NCI-H774 (cell line): Measurements from ENCODE around the gene STIL.
"Not testable (repeated sequence)": the region's sequence is repeated elsewhere in the genome, so short reads cannot be mapped to it uniquely, and the experiment has no call there.

Experiments used
- DNase-seq: peaks from one replicate; lab custom pipeline; 2025; lab: John Stamatoyannopoulos, UW

Gene STIL

DNA sequence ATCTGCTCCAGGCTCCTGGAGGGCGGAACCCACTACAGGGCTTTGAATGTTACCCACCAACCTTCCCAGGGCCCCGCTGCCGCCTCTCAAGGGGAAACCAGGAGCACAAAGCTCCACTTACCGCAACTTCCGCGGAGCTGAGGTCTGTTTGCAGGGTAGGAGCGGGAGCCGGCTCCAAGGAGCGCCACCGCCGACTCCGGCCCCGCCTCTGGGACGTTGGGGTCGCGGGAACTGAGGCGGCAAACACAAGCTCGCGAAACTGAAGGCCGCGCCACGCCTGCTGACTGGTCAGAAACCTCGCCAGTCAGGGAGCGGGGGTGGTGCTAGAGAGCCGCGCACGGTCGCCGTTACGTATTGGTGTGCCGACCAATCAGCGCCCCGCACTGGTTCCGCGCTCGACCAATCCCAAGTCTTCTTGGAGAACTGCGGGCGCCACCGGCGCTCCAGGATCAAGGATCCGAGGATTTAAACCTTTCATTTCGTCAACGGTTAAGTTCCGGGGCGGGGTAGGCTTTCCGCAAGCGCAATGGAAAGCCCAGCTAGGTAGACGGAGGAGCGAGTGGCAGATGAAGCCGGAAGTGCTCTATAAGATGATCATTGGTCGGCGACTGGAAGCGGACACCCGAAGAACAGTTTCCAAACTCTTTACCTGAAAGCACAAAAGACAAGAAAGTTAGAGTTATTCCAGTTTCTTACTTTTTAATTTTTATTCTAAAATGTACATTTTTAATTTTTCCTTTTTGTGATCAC, at the start of gene STIL:
Gene STIL (minus strand): TSS at position 233 of the 750 bp plus-strand sequence. CDS start 3,828 bp downstream, outside the sequence.
- DNase-seq, result peak; percentile 100

DNA sequence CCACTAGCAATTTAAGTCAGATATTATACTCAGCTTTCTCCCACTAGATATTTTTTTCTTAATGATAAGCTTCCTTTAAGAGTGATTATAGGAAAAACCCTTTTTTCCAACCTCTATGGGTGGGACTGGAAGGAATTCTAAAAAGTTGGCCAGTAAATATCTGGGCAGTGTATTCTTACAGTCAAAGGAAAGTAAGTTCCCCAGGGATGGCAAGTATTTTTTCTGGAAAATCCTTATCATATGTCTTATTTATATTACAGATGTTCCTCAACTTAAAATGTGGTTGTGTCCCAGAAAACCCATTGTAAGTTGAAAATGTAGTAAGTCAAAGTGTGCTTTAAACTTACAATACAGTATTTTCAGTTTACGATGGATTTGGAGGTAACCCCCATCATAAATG, 48.9 kb upstream of the STIL start:
- DNase-seq, result no peak

- no peak for DNase-seq
Observed at GRCh38 chr1:47361380-47361779, 47.4 kb upstream of the STIL start.

DNA sequence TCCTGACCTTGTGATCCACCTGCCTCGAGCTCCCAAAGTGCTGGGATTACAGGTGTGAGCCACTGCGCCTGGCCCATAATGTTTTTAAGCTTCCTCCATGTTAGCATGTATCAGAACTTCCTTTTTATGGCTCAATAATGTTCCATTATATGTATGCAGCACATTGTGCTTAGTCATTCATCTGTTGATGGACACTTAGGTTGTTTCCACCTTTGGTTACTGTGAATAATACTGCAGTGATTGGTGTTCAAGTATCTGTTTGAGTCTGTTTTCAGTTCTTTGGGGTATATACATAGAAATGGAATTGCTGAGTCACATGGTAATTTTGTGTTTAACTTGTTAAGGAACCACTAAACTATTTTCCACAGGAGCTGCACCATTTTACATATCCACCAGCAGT, 37.4 kb upstream of the STIL start:
- DNase-seq, result no peak

DNA sequence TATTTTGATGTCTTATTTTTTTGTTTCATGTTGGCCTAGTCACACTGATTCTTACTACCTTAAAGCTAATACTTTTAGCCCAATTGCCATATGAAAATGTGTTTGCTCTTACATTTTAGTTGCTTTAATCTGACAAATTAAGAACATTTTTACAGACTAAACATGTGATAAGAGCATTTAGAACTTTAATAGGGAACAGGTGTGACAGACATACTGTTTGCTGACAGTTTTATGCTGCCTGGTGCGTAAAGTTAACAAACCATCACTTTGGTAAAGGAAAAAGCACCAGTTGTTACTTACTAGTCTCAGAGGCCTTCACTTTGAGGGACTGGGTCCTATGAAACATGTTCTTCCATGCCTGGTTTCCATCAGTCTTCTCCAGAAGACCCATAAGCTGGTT, 34.3 kb upstream of the STIL start:
- no peak for DNase-seq

DNA sequence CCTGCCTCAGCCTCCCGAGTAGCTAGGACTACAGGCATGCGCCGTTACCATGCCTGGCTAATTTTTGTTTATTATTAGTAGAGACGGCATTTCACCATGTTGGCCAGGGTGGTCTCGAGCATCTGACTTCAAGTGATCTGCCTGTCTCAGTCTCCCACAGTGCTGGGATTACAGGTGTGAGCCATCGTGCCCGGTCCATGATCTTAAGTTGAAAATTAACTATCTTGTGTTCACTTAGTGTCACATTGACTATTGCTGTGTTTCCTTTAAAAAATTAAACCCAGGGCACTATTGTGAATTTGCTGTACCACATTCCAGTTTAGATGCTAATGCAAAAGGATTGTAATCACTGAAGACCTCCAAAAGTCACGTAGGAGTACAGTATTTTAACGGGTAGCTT, 33.8 kb upstream of the STIL start:
- no peak for DNase-seq

DNA sequence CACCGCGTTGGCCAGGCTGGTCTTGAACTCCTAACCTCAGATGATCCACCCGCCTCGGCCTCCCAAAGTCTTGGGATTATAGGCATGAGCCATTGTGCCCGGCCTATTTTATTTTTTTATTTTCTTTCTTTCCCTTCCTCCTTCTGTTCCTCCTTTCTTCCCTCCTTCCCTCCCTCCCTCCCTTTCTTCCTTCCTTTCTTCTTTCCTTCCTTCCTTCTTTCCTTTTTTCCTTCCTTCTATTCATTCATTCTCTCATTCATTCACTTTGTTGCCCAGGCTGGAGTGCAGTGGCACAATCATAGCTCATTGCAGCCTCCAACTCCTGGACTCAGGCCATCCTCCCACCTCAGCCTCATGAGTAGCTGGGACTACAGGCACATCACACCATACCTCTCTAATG, 33.0 kb upstream of the STIL start:
- DNase-seq, result not testable (repeated sequence)

GRCh38 chr1:47340227-47340626, 26.3 kb upstream of the STIL start:
- no peak for DNase-seq

GRCh38 chr1:47338249-47339077, 24.5 kb upstream of the STIL start:
- no peak for DNase-seq

- no peak for DNase-seq
Observed at GRCh38 chr1:47337350-47337749, 23.4 kb upstream of the STIL start.

DNA sequence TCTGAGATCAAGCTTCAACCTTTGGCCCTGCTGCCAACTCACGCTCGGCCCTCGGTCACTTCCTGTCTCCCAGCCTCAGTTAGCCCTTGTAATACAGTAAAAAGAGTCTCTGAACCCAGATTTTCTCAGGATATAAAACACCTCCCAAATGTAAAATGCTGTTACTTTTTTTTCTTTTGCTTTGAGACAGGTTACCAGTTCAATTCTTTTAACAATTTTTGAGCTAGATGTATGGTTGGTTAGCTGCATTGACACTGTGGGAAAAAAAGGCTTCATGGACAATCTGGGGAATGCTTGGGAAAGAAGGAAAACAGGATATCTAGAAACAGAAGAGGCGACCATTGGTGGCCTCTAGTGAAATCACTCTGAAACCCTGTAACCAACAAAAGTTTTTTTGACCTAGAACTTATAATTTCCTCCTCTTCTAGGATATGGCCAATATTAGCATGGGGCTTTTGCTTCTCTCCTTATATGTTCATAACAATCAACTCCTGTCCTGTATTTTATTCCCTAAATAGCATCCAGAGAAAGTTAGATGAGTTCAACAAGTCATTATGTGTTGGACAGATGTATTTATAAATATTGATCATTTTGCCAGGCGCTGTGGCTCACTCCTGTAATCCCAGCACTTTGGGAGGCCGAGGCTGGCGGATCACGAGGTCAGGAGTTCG, 21.0 kb upstream of the STIL start:
- no peak for DNase-seq

DNA sequence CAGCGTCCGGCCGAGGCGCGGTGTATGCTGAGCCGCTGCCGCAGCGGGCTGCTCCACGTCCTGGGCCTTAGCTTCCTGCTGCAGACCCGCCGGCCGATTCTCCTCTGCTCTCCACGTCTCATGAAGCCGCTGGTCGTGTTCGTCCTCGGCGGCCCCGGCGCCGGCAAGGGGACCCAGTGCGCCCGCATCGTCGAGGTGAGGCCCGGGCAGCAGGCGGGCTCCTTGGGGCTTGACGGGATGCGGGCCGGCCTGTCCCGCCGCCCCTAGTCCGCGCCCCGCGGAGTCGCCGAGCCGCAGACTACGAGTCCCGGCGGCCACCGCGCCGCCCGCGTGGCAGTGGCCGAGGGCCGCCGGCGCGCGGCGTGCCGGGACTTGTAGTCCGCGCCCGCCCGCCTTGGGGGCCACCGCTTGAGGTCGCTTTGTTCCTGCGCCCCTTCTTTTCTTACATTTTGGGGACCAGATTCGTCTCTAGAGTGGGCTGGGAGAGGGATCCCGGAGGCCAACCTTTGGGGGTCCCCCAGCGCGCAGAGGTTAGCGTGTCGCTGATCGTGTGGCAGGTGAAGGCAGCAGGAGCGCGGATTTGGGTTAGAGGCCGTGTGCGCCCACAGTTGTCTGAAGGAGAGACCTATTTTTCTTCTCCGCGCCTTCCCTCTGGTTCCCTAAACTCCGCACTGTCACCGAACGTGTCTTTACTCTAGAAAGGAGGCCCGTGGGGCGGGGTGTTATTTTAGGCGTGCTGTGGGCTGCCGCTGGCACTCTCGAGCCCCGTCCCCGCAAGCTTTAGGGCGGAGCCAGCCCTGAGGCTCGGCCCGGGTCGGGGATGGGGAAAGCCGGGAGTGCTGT, 20.2 kb upstream of the STIL start:
- DNase-seq, result peak; percentile 81

- peak; percentile 84 for DNase-seq
Observed at GRCh38 chr1:47333578-47333921, 19.6 kb upstream of the STIL start, which contains the start of gene CMPK1. Gene CMPK1, plus strand, starts transcription at chr1:47333790. Its CDS starts 156 bp downstream, at chr1:47333946.

DNA sequence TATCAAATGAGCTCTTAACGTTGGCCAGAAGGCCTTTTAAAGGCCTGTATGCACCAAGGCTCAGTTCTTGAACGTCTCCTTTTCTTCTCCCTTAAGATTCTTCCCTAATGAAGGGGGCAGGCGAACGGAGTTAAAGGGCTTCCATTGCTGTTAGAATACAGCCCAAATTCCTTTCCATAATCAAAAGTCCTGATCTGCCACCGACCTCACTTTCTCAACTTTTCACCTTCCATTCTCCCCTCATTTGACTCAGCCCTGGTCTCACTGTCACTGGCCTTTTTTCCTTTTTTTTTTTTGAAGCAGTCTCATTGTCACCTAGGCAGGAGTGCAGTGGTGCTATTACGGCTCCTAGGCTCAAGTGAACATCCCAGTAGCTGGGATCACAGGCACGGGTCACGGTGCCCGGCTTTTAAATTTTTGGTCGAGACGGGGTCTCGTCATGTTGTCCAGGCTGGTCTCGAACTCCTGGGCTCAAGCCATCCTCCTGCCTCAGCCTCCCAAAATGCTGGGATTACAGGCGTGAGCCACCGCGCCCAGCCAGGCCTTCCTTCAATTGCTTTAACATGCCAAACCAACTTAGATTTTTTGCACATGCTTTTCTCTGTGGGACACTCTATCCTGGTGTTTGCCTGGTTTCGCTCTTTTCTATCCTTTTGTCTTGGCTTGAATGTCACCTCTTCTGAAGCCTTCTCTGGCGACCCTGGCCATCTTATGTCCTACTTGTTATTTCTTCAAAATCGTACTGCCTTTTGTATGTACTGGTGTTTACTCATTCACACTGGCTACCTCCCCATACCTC, 19.0 kb upstream of the STIL start:
- no peak for DNase-seq

GRCh38 chr1:47331875-47332274, 17.9 kb upstream of the STIL start:
- DNase-seq, result no peak

GRCh38 chr1:47330212-47330611, 16.3 kb upstream of the STIL start:
- DNase-seq, result no peak

GRCh38 chr1:47328992-47329391, 15.0 kb upstream of the STIL start:
- DNase-seq, result no peak

GRCh38 chr1:47326271-47326670, 12.3 kb upstream of the STIL start:
- no peak for DNase-seq

- DNase-seq, result peak; percentile 87
Observed at GRCh38 chr1:47325528-47325927, 11.6 kb upstream of the STIL start.

DNA sequence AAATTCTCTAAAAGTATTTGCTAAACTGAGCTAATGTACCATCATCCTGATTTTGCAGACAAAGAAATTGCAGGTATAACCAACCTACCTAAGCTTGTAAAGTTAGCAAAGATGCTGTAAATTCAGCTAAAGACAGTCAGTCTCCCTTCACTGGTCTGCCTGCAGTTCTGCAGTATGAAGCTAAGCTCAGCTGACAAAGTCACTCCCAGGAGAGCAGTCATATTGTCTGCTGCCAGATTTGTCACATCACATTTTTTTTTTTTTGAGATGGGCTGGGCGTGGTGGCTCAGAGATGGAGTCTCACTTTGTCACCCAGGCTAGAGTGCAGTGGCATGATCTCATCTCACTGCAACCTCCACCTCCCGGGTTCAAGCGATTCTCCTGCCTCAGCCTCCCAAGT, 10.7 kb upstream of the STIL start:
- DNase-seq, result no peak

DNA sequence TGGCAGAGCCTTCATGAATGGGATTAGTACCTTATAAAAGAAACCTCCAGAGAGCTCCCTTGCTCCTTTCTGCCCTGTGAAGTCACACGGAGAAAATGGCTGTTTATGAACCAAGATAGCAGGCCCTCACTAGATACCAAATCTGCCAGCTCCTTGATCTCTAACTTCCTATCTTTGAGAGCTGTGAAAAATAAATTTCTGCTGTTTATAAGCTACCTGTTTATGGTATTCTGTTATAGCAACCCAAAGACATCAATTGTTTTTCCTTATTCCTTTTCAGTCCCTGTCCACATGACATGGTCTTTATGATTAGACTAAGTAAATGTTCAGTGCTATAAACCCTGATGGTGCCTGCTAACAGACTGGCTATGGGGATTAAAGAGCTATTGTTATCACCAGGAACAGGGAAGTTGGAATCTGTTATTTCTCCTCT, 9.7 kb upstream of the STIL start:
- DNase-seq, result peak; percentile 46
